HepG2 (cell line): ENCODE data around the gene HIF3A. TPM values are rescaled to one million over a fixed set of nuclear protein-coding genes. Genes with fewer than 3 reads are reported as not detected.

ENCODE experiments used
- AGO1 ChIP-seq: fragments of 200-400 bp; formaldehyde crosslinking; IDR thresholded peaks from 2 replicates; pipeline ENCODE4 v1.6.1; 2017; ENCODE audit warnings: mild to moderate bottlenecking, low read depth, low read length, moderate library complexity; ENCODE audit not compliant: poor library complexity, severe bottlenecking
- BRCA1 ChIP-seq: sonication (generic); formaldehyde crosslinking; IDR thresholded peaks from 2 replicates; pipeline ENCODE4 v1.4.0; 2020; ENCODE audit warnings: missing genetic modification reagents
- DNMT1 ChIP-seq: sonication (generic); formaldehyde crosslinking; IDR thresholded peaks from 2 replicates; pipeline ENCODE4 v1.5.1; 2020; ENCODE audit warnings: mild to moderate bottlenecking, missing genetic modification reagents
- HOXA9 ChIP-seq: sonication (generic); formaldehyde crosslinking; IDR thresholded peaks from 2 replicates; pipeline ENCODE4 v1.8.1; 2022; ENCODE audit warnings: missing genetic modification reagents, mild to moderate bottlenecking, moderate library complexity, borderline replicate concordance
- KMT2B ChIP-seq: IDR thresholded peaks from 2 replicates; pipeline ENCODE4 v1.6.1; 2016; ENCODE audit warnings: missing genetic modification reagents, missing compliant biosample characterization
- MED8 ChIP-seq: sonication (generic); formaldehyde crosslinking; IDR thresholded peaks from 2 replicates; pipeline ENCODE4 v1.8.1; 2023; ENCODE audit warnings: mild to moderate bottlenecking, missing genetic modification reagents; ENCODE audit not compliant: insufficient replicate concordance
- ZFAT ChIP-seq: sonication (generic); formaldehyde crosslinking; conservative IDR thresholded peaks from 2 replicates; pipeline ENCODE4 v1.8.1; 2023; ENCODE audit warnings: missing genetic modification reagents, inconsistent platforms
- ZNF468 ChIP-seq: sonication (generic); formaldehyde crosslinking; IDR thresholded peaks from 2 replicates; pipeline ENCODE4 v1.8.0; 2022; ENCODE audit warnings: mild to moderate bottlenecking, moderate library complexity, missing genetic modification reagents
- ZNF780A ChIP-seq: sonication (generic); formaldehyde crosslinking; IDR thresholded peaks from 2 replicates; pipeline ENCODE4 v1.8.0; 2022; ENCODE audit warnings: mild to moderate bottlenecking, missing genetic modification reagents, moderate library complexity
- ZNF883 ChIP-seq: sonication (generic); formaldehyde crosslinking; IDR thresholded peaks from 2 replicates; pipeline ENCODE4 v1.5.1; 2020; ENCODE audit warnings: mild to moderate bottlenecking, missing genetic modification reagents; ENCODE audit errors: not compliant biosample characterization
- polyA plus RNA-seq, 8 experiments: library from polyadenylated mRNA; depleted of rRNA in 3 of 8; stranded (reverse) in 7 of 8; unstranded in 1 of 8; fragments of >200 nt; fragmentation: Illumina TruSeq in 4 of 8; extraction: Trizol in 4 of 8; gene quantifications; 2 replicates each; pipeline versions ENCODE4 v1.2.1 to v1.2.3, GENCODE V29; 2011 to 2016; ENCODE audit warnings: low read depth in 4 of 8, missing spikeins in 1 of 8, mixed read lengths in 1 of 8; ENCODE audit not compliant: insufficient read depth in 1 of 8
- total RNA-seq, 5 experiments: library from RNA; depleted of rRNA; stranded (reverse); fragments of >200 nt; fragmentation: Illumina TruSeq; extraction: Trizol; gene quantifications; 2 replicates each; pipeline ENCODE4 v1.2.3, GENCODE V29; 2016; ENCODE audit warnings: low read depth in 1 of 5
- TF ChIP-seq, protein P1 (sequence below): sonication (generic); formaldehyde crosslinking; IDR thresholded peaks from 2 replicates; pipeline ENCODE4 v1.9.0; 2022; ENCODE audit warnings: missing genetic modification reagents, mild to moderate bottlenecking, borderline replicate concordance
- TF ChIP-seq, protein P2 (sequence below): sonication (generic); formaldehyde crosslinking; IDR thresholded peaks from 2 replicates; pipeline ENCODE4 v1.5.1; 2020; ENCODE audit warnings: missing genetic modification reagents, mild to moderate bottlenecking, borderline replicate concordance
- TF ChIP-seq, protein P3 (sequence below): sonication (generic); formaldehyde crosslinking; IDR thresholded peaks from 2 replicates; pipeline ENCODE4 v1.8.0; 2022; ENCODE audit warnings: mild to moderate bottlenecking, missing genetic modification reagents; ENCODE audit not compliant: insufficient replicate concordance
- TF ChIP-seq, protein P4 (sequence below): sonication (generic); formaldehyde crosslinking; IDR thresholded peaks from 2 replicates; pipeline ENCODE4 v1.5.0; 2020; ENCODE audit warnings: mild to moderate bottlenecking, missing genetic modification reagents, borderline replicate concordance
- TF ChIP-seq, protein P5 (sequence below): sonication (generic); formaldehyde crosslinking; IDR thresholded peaks from 2 replicates; pipeline ENCODE4 v1.5.0; 2020; ENCODE audit warnings: mild to moderate bottlenecking, missing genetic modification reagents, moderate library complexity

Gene HIF3A
- total and polyA plus RNA-seq, 2 of the 13 experiments (the other 11 are each of a cell fraction or from before 2014, with no cell fraction given), result 0.09 to 0.22 TPM

DNA sequence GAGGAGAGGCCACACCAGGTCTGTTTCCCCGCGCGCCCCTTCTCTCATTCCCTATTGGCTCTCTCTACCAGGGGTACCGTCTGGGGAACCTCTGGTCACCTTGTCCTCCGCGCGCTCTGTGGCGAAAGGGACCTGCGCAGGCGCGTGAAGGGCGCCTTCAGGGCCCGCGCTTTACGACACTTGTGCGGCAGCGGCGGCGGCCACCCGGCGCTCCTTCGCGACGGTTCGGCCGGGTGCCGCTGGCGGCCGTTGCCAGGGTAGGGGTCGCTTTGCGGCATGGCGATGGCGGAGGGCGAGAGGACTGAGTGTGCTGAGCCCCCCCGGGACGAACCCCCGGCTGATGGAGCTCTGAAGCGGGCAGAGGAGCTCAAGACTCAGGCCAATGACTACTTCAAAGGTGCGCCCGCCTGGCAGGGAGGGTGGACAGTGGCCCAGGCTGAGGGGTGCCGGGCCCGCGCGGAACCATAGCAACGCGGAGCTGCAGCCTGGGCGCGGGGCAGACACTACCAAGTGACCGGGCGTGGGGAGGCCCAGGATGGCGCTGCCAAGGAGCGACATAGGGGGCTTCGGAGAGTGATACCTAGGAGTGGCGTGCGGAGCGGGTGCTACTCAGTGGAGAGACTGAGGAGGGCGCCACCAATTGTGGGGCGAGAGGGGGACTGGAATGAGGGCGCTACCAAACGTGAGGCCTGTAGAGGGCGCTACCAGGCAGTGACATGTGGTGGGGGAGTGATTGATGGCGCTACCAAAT is 50.2 kb downstream of the HIF3A start, which contains the start of gene PPP5C (continued):
- TF ChIP-seq ZNF883, result peak; percentile 64
- TF ChIP-seq ZNF780A (CRISPR knock-in tag), result peak; percentile 36; the same call in 1 of the 2 replicates
- TF ChIP-seq AGO1, result no peak
- TF ChIP-seq KMT2B (CRISPR knock-in tag), result peak; percentile 65; the same call in 1 of the 2 replicates
- TF ChIP-seq HOXA9 (CRISPR knock-in tag), result peak; percentile 88
- no peak for TF ChIP-seq DNMT1 (CRISPR knock-in tag)
- TF ChIP-seq ZNF468, result peak; percentile 68; the same call in 1 of the 2 replicates
- TF ChIP-seq, protein P1, sequence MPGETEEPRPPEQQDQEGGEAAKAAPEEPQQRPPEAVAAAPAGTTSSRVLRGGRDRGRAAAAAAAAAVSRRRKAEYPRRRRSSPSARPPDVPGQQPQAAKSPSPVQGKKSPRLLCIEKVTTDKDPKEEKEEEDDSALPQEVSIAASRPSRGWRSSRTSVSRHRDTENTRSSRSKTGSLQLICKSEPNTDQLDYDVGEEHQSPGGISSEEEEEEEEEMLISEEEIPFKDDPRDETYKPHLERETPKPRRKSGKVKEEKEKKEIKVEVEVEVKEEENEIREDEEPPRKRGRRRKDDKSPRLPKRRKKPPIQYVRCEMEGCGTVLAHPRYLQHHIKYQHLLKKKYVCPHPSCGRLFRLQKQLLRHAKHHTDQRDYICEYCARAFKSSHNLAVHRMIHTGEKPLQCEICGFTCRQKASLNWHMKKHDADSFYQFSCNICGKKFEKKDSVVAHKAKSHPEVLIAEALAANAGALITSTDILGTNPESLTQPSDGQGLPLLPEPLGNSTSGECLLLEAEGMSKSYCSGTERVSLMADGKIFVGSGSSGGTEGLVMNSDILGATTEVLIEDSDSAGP (CRISPR knock-in tag), result peak; percentile 83; the same call in 1 of the 2 replicates
- TF ChIP-seq, protein P2, sequence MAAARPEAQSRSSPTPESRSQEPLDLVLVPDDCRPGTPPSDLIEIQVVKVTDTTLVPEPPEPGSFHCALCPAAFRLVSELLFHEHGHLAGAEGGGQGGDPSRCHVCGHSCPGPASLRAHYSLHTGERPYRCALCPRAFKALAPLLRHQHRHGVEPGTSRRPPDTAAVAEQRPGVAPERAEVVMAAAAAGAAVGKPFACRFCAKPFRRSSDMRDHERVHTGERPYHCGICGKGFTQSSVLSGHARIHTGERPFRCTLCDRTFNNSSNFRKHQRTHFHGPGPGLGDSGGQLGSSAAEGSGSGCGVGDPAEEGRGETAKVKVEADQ (CRISPR knock-in tag), result peak; percentile 85; the same call in 1 of the 2 replicates
- TF ChIP-seq, protein P3, sequence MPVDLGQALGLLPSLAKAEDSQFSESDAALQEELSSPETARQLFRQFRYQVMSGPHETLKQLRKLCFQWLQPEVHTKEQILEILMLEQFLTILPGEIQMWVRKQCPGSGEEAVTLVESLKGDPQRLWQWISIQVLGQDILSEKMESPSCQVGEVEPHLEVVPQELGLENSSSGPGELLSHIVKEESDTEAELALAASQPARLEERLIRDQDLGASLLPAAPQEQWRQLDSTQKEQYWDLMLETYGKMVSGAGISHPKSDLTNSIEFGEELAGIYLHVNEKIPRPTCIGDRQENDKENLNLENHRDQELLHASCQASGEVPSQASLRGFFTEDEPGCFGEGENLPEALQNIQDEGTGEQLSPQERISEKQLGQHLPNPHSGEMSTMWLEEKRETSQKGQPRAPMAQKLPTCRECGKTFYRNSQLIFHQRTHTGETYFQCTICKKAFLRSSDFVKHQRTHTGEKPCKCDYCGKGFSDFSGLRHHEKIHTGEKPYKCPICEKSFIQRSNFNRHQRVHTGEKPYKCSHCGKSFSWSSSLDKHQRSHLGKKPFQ, result no peak
- TF ChIP-seq ZFAT (CRISPR knock-in tag), result no peak
- TF ChIP-seq MED8 (CRISPR knock-in tag), result peak; percentile 51
- no peak for TF ChIP-seq BRCA1 (CRISPR knock-in tag)
- TF ChIP-seq, protein P4, sequence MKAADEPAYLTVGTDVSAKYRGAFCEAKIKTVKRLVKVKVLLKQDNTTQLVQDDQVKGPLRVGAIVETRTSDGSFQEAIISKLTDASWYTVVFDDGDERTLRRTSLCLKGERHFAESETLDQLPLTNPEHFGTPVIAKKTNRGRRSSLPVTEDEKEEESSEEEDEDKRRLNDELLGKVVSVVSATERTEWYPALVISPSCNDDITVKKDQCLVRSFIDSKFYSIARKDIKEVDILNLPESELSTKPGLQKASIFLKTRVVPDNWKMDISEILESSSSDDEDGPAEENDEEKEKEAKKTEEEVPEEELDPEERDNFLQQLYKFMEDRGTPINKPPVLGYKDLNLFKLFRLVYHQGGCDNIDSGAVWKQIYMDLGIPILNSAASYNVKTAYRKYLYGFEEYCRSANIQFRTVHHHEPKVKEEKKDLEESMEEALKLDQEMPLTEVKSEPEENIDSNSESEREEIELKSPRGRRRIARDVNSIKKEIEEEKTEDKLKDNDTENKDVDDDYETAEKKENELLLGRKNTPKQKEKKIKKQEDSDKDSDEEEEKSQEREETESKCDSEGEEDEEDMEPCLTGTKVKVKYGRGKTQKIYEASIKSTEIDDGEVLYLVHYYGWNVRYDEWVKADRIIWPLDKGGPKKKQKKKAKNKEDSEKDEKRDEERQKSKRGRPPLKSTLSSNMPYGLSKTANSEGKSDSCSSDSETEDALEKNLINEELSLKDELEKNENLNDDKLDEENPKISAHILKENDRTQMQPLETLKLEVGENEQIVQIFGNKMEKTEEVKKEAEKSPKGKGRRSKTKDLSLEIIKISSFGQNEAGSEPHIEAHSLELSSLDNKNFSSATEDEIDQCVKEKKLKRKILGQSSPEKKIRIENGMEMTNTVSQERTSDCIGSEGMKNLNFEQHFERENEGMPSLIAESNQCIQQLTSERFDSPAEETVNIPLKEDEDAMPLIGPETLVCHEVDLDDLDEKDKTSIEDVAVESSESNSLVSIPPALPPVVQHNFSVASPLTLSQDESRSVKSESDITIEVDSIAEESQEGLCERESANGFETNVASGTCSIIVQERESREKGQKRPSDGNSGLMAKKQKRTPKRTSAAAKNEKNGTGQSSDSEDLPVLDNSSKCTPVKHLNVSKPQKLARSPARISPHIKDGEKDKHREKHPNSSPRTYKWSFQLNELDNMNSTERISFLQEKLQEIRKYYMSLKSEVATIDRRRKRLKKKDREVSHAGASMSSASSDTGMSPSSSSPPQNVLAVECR (CRISPR knock-in tag), result peak; percentile 86
- TF ChIP-seq, protein P5, sequence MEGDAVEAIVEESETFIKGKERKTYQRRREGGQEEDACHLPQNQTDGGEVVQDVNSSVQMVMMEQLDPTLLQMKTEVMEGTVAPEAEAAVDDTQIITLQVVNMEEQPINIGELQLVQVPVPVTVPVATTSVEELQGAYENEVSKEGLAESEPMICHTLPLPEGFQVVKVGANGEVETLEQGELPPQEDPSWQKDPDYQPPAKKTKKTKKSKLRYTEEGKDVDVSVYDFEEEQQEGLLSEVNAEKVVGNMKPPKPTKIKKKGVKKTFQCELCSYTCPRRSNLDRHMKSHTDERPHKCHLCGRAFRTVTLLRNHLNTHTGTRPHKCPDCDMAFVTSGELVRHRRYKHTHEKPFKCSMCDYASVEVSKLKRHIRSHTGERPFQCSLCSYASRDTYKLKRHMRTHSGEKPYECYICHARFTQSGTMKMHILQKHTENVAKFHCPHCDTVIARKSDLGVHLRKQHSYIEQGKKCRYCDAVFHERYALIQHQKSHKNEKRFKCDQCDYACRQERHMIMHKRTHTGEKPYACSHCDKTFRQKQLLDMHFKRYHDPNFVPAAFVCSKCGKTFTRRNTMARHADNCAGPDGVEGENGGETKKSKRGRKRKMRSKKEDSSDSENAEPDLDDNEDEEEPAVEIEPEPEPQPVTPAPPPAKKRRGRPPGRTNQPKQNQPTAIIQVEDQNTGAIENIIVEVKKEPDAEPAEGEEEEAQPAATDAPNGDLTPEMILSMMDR (CRISPR knock-in tag), result peak; percentile 93
